Uterus (tissue), 2 donors: ENCODE measurements around the gene LRCOL1.

ENCODE experiments used
- CTCF ChIP-seq, 4 experiments: fragments of 200-600 bp in 2 of 4; fragments of 450-650 bp in 2 of 4; sonication (generic) in 2 of 4; IDR thresholded peaks; one replicate each; pipeline ENCODE4 v1.5.1; 2016 to 2019; ENCODE audit warnings: antibody characterized with exemption in 4 of 4, mild to moderate bottlenecking in 2 of 4, moderate library complexity in 1 of 4
- POLR2A ChIP-seq, 2 donors: fragments of 450-650 bp; IDR thresholded peaks; one replicate each; pipeline ENCODE4 v1.6.1; 2016; ENCODE audit warnings: antibody characterized with exemption in 2 of 2, mild to moderate bottlenecking in 1 of 2, moderate library complexity in 1 of 2

GRCh38 chr12:132571051-132571450 is 39.3 kb downstream of the LRCOL1 start:
- TF ChIP-seq POLR2A (IDR thresholded peaks at IDR 0.05): no peak
- TF ChIP-seq CTCF (IDR thresholded peaks at IDR 0.05): no peak
